HPDE6-E6E7 (cell line): ENCODE results near the gene NR3C1.

ENCODE experiments used
- DNase-seq: peaks from one replicate; pipeline ENCODE4 v3.0.0; 2011; ENCODE audit warnings: missing footprints; ENCODE audit errors: extremely low spot score

NR3C1 gene

GRCh38 chr5:143261748-143262392, 141.6 kb downstream of the NR3C1 start:
- DNase-seq = no peak

GRCh38 chr5:143259254-143259605, 144.3 kb downstream of the NR3C1 start:
- no peak for DNase-seq

GRCh38 chr5:143258559-143259253, 144.8 kb downstream of the NR3C1 start:
- no peak for DNase-seq

GRCh38 chr5:143254819-143255218, 148.7 kb downstream of the NR3C1 start:
- no peak for DNase-seq

- no peak for DNase-seq
Observed at GRCh38 chr5:143251946-143252345, 151.5 kb downstream of the NR3C1 start.

GRCh38 chr5:143251190-143251589, 152.3 kb downstream of the NR3C1 start:
- DNase-seq = no peak

GRCh38 chr5:143249851-143250250, 153.6 kb downstream of the NR3C1 start:
- no peak for DNase-seq

- peak; percentile 57 for DNase-seq
Observed at GRCh38 chr5:143248822-143249579, 154.5 kb downstream of the NR3C1 start.

- DNase-seq = no peak
Observed at GRCh38 chr5:143248391-143248790, 155.1 kb downstream of the NR3C1 start.

GRCh38 chr5:143247134-143247815, 156.2 kb downstream of the NR3C1 start:
- DNase-seq = no peak

- peak; percentile 96 for DNase-seq
Observed at GRCh38 chr5:143245929-143246561, 157.4 kb downstream of the NR3C1 start.

- no peak for DNase-seq
Observed at GRCh38 chr5:143244990-143245389, 158.5 kb downstream of the NR3C1 start.

- DNase-seq = peak; percentile 79
Observed at GRCh38 chr5:143244000-143244736, 159.3 kb downstream of the NR3C1 start.

- no peak for DNase-seq
Observed at GRCh38 chr5:143243103-143243502, 160.4 kb downstream of the NR3C1 start.

- DNase-seq = no peak
Observed at GRCh38 chr5:143241892-143242291, 161.6 kb downstream of the NR3C1 start.

- DNase-seq = no peak
Observed at GRCh38 chr5:143239882-143240518, 163.5 kb downstream of the NR3C1 start.

- DNase-seq = no peak
Observed at GRCh38 chr5:143238620-143239019, 164.9 kb downstream of the NR3C1 start.

- DNase-seq = no peak
Observed at GRCh38 chr5:143237664-143238063, 165.8 kb downstream of the NR3C1 start.

- no peak for DNase-seq
Observed at GRCh38 chr5:143236682-143237081, 166.8 kb downstream of the NR3C1 start.

- peak; percentile 29 for DNase-seq
Observed at GRCh38 chr5:143235423-143235822, 168.1 kb downstream of the NR3C1 start.
